CD4-positive, alpha-beta T cell treated with Interleukin-4 for 4 hours (primary cell): ENCODE results near the gene LCN10.

Source experiments
- DNase-seq: peaks from one replicate; pipeline ENCODE4 v3.0.0-alpha.2; 2020

The LCN10 gene

GRCh38 chr9:136697821-136698526 lies 44.8 kb downstream of the LCN10 start:
- no peak for DNase-seq

DNA sequence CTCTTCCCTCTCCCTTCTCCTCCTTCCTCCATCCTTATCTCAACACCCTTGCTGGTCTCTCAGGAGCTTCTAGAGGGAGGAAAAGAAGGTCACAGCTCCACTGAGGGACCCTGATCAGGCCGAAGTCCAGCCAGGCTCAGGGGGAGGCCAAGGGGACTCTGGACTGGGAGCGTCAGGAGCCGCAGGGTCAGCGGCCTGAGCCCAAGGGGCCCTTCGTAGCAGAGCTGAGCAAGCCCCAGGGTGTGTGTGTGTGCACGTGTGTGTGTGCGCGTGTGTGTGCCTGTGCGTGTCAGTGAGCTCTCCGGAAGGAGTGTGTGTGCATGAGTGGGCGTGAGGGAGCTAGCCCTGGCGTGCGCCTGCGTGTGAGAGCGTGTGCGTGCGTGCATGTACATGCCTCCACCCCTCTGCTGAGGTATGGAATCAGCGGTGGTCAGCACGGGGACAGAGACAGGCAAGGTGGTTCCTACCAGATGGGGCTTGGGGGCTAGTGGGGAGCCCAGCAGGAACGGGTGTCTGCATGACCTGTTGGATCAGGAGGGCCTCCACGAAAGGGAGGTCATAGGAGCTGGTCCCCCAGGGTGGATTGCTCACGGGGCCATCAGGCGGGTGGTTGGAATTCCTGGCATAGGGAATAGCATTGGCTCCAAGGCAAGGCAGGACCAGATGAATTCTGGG lies 45.5 kb downstream of the LCN10 start:
- no peak for DNase-seq

DNA sequence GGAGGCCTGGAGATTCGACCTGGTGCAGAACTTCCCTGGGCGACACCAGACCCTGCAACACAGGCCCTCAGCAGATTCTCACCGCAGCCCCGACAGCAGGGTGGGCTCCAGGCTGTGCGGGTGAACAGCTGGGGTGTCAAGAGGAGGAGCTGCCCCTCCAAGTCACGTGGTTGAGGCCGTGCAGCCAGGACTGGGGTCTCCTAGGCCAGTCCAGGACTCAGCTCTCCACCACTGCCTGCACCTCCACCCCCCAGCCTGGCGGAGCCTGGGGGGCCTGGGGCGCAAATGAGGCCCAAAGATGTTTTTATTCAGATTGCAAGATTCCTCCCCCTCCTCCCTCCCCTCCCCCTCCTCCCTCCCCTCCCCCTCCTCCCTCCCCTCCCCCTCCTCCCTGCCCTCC lies 46.2 kb downstream of the LCN10 start:
- no peak for DNase-seq

- no peak for DNase-seq
Measured at GRCh38 chr9:136695955-136696354, 46.8 kb downstream of the LCN10 start.

- no peak for DNase-seq
Measured at GRCh38 chr9:136695435-136695895, 47.3 kb downstream of the LCN10 start.

DNA sequence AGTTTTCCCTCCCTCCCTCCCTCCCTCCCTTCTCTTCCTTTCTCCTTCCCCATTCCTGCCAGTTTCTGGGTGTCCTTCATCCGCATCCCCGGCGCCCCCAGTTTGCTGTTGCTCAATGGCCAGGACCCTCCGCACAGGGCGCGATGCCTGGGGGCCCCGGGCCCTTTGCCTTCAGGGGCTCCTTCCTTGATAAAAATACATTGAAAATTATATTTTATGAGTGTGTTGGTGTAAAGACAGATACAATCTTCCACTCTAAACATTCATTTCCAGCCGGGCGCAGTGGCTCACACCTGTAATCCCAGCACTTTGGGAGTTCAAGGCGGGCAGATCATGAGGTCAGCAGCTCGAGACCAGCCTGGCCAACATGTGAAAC lies 47.9 kb downstream of the LCN10 start:
- DNase-seq: no peak

DNA sequence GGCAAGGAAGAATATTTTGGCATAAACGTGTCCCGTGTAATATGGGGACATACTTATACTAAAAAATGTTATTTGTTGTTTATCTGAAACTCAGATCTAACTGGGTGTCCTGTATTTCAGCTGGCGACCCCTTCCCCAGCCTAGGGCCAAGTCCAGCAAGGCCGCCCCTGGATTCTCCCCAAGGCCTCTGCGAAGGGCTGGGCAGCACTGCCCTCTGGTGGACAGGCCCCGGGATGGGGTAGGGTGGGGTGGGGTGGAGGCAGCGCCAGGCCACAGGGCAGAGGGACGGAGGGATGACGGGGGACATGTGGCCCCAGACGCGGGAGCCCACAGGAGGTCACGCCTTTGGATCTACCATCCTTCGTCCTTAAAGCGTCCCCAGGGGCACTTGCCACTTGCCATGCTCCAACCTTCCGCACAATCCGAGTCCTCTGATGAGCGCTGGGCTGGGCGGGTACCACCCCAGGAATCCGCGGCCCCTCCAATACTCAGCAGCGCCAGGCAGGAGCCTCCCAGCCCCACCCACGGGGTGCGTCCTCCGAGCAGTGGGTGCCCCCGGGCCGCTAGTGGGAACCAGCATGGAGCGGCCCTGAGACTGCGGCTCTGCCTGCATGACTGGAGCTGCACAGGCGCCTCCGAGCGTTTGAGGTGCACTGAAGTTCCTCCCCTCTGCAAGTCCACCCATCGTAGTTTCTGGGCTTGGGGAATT lies 48.4 kb downstream of the LCN10 start:
- DNase-seq: no peak

DNA sequence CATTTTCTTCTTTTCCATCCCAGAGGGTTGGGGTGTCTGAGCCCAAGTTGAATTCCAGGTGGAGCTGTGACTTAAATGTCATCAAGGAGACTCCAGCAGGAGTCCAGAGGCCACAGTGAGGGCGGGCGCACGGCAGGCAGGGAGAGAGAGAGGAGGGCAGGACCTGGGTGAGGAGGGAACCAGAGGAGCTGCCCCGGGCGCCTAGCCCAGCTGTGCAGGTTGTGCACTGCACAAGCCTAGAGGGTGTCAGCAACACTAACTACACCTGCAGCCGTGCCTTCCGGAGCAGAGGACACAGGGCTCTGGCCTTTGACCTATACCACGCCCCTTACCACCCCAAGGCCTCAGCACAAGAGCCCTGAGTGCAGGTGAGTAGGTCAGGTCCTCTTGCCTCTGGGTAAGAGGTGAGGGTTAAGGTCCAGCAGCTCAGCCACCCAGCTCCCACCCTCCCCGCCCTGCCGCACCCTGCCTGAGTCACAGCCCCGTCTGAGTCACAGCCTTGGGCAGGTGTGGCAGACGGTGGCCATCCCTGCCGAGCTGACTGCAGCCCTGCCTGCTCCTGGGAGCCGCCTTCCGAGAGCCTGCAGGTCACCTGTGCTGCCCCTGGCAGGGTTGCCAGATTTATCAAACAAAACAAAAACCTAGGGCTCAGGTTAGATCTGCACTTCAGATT lies 49.1 kb downstream of the LCN10 start:
- peak; percentile 10 for DNase-seq

DNA sequence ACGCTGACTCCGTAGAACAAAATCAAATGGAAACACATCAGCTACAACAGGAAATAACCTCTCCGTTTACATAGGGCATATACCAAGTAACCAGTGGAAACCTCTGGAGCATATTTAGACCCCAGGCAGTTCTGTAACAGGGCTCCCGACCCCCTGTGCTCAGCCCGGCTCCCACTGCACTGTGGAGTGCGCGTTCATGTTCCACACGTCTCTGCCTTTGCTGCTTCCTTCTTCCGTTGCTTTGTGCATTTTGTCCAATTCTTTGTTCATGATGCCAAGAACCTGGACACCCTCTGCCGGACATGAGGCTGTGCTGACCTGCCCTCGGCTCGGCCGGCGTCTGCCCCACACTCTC lies 49.6 kb downstream of the LCN10 start:
- no peak for DNase-seq

GRCh38 chr9:136692185-136693134 lies 50.3 kb downstream of the LCN10 start:
- DNase-seq: no peak

GRCh38 chr9:136691316-136692184 lies 51.2 kb downstream of the LCN10 start:
- no peak for DNase-seq

DNA sequence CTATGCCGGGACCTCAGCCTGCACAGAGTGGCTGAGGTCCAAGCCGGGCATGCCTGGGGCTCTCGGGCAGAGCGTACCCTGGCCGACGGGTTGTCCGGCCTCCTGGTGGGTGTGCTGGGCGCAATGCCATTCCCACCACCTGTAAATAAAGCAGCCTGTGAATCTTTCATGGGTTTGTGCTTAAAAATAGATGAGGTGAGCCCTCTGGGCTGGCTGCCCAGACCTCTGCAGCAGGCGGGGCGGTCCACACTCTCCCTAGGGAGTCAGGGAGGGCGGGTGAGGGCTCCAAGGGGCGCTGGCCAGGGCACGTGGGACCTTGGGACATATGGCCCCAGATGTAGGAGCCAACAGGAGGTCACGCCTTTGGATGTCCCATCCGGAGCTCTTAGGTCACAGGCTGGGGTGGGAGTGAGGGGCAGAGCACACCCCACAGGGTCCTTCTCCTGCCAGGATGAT lies 51.9 kb downstream of the LCN10 start:
- DNase-seq: no peak

DNA sequence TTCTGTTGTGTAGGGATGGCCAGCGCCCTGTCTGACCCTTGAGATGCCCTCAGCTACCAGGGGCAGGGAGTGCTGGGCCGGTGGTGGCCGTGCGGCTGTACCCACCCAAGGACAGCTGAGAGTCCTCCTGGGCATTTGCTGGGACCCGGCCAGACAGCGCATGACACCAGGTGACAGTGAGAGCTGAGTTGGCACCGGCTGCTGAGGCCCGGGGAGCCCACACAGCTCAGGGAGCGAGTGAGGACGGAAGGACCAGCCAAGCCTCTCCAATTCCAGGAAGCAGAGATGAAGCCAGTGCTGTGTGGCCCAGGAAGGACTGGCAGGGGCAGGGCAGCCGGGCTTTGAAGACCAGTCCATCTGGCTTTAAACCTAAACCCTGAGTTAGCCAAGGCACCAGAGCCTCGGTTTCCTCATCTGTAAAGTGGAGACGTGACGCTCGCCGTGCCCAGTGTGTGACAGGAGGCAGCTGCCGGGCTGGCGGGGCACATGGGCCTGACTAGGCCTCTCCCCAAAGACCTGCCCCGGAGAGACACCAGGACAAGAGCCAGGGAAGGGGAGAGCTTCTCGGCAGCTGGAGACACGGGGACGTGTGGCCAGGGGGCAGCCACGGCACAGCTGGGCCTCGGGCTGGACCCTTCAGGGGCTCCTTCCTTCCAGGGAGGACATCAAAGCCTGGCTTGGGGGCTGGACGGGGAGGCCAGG lies 52.5 kb downstream of the LCN10 start:
- no peak for DNase-seq

GRCh38 chr9:136689108-136689460 lies 53.7 kb downstream of the LCN10 start:
- no peak for DNase-seq

- no peak for DNase-seq
Measured at GRCh38 chr9:136688274-136689107, 54.2 kb downstream of the LCN10 start.
